ENCODE measurements around the gene FAM200B.

DNA sequence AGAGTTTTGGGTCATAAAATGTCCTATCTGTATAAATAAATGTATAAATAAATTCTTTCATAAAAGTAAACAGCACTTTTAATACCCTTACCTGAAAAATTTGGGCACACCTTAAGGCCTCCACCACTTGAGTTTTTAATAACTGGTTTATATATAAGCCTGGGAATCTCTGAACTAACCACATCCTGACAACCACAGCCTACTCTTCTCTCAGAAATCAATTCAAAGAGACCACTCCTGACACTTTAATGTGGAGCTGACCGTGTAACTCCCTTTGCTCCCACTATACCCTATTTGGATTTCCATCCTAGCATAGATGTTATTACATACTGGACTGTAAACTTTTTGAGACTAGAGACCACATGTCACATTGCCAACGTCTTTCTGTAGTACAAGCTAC is 30.0 kb upstream of the FAM200B start:
- TF ChIP-seq TAF1 (IDR thresholded peaks at IDR 0.05; ENCODE audit: borderline replicate concordance, insufficient read depth, low read length) (no peak), POLR2AphosphoS5 (IDR thresholded peaks at IDR 0.05; ENCODE audit: low read depth, low read length) (no peak), REST (IDR thresholded peaks at IDR 0.05; ENCODE audit: insufficient read depth in 1 of 2, low read depth in 2 of 2, low read length in 2 of 2) (no peak), SIN3A (IDR thresholded peaks at IDR 0.05; ENCODE audit: borderline replicate concordance, insufficient read depth, low read length) (no peak), FOXP2 (optimal IDR thresholded peaks at IDR 0.05; ENCODE audit: borderline replicate concordance, extremely low read depth, extremely low read length, insufficient read depth) (no peak)

All from PFSK-1 (cell line).